DOHH2 (cell line): ENCODE measurements around the gene GSS.

Experiments
- H3F3A ChIP-seq: fragments of 200-600 bp; sonication (generic), shearing (Covaris generic); 2 replicates; pipeline ENCODE4 v1.6.0; 2016; ENCODE audit warnings: antibody characterized with exemption, mild to moderate bottlenecking; ENCODE audit not compliant: control insufficient read depth, insufficient read depth
- H3K27ac ChIP-seq: fragments of 200-600 bp; sonication (generic); 2 replicates; pipeline ENCODE4 v1.5.1; 2014; ENCODE audit warnings: low read depth, mild to moderate bottlenecking, low read length, moderate library complexity
- H3K27me3 ChIP-seq: fragments of 200-600 bp; sonication (generic); 2 replicates; pipeline ENCODE4 v1.6.1; 2014; ENCODE audit warnings: mild to moderate bottlenecking, low read length, mixed read lengths; ENCODE audit not compliant: control insufficient read depth
- H3K36me3 ChIP-seq: fragments of 200-600 bp; sonication (generic); 2 replicates; pipeline ENCODE4 v1.6.1; 2014; ENCODE audit warnings: mild to moderate bottlenecking, low read length, moderate library complexity, mixed read lengths; ENCODE audit not compliant: control insufficient read depth
- H3K4me1 ChIP-seq: fragments of 200-600 bp; sonication (generic); 2 replicates; pipeline ENCODE4 v1.6.1; 2014; ENCODE audit warnings: mild to moderate bottlenecking, low read length, mixed read lengths; ENCODE audit not compliant: control insufficient read depth
- H3K4me2 ChIP-seq: fragments of 200-600 bp; sonication (generic); 2 replicates; pipeline ENCODE4 v1.6.0; 2014; ENCODE audit warnings: mild to moderate bottlenecking, low read length, moderate library complexity
- H3K4me3 ChIP-seq: fragments of 200-600 bp; sonication (generic); 2 replicates; pipeline ENCODE4 v1.5.1; 2014; ENCODE audit warnings: mild to moderate bottlenecking, low read length, mixed read lengths
- H3K79me2 ChIP-seq: fragments of 200-600 bp; sonication (generic); 2 replicates; pipeline ENCODE4 v1.6.1; 2014; ENCODE audit warnings: mild to moderate bottlenecking, low read length, mixed read lengths; ENCODE audit not compliant: control insufficient read depth
- H3K9me2 ChIP-seq: fragments of 200-600 bp; sonication (generic); replicated peaks from 2 replicates; pipeline ENCODE4 v1.6.1; 2014; ENCODE audit warnings: mild to moderate bottlenecking, low read length, mixed read lengths; ENCODE audit not compliant: control insufficient read depth
- H3K9me3 ChIP-seq: fragments of 200-600 bp; sonication (generic); 2 replicates; pipeline ENCODE4 v1.6.1; 2014; ENCODE audit warnings: antibody characterized with exemption, low read length, mixed read lengths; ENCODE audit not compliant: control insufficient read depth, insufficient read depth
- H4K20me1 ChIP-seq: fragments of 200-600 bp; sonication (generic); 2 replicates; pipeline ENCODE4 v1.6.0; 2014; ENCODE audit warnings: low read depth, mild to moderate bottlenecking, antibody characterized with exemption, low read length, moderate library complexity; ENCODE audit not compliant: control insufficient read depth, insufficient read depth
- EZH2phosphoT487 ChIP-seq: fragments of 200-600 bp; sonication (generic); IDR thresholded peaks from 2 replicates; pipeline ENCODE4 v1.6.1; 2017; ENCODE audit warnings: borderline replicate concordance, mild to moderate bottlenecking, antibody characterized with exemption, low read length, moderate library complexity, mixed read lengths
- TF ChIP-seq, protein P1 (sequence below): fragments of 200-600 bp; sonication (generic); IDR thresholded peaks from one replicate; pipeline ENCODE4 v1.5.1; 2014; ENCODE audit warnings: antibody characterized with exemption, mild to moderate bottlenecking, low read depth, low read length; ENCODE audit not compliant: poor library complexity, severe bottlenecking

The GSS gene

DNA sequence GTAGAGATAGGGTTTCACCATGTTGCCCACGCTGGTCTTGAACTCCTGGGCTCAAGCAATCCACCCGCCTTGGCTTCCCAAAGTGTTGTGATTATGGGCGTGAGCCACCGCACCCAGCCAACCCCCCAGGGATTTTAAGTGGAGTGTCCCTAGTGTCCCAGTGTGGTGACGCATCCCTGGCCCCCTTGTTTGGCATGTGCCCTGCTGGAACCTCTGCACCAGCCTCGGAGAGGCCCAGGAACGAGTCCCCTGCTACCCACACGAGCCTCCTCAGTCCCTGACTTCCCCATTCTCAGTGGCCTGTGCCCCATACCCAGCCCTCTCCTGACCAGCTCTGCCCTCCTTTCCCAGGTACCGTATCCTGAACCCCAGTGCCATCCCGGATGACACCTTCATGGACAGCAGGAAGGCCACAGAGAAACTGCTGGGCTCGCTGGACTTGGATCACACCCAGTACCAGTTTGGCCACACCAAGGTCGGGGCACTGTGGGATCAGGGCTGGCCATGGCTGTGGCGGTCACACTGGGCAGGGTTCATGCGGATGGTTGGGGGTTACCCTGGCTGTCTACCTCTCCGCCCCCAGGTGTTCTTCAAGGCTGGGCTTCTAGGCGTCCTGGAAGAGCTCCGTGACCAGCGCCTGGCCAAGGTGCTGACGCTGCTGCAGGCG is 37.3 kb upstream of the GSS start:
- Histone ChIP-seq H3K79me2 (no peaks in the 10 kb centered on the region), H3K9me3 (no peaks in the 10 kb centered on the region), H3K4me1 (no peaks in the 10 kb centered on the region), H3K27ac (no peak overlapping the region), H4K20me1 (peaks cover 3% of the 10 kb centered on the region; the same call in 1 of the 2 replicates), H3K36me3 (peaks cover 9% of the 10 kb centered on the region; the same call in 1 of the 2 replicates), H3F3A (no peaks in the 10 kb centered on the region), H3K27me3 (no peaks in the 10 kb centered on the region), H3K9me2 (no peaks in the 10 kb centered on the region), H3K4me2 (no peak overlapping the region), H3K4me3 (no peak overlapping the region)
- TF ChIP-seq EZH2phosphoT487, result no peak
- TF ChIP-seq, protein P1, sequence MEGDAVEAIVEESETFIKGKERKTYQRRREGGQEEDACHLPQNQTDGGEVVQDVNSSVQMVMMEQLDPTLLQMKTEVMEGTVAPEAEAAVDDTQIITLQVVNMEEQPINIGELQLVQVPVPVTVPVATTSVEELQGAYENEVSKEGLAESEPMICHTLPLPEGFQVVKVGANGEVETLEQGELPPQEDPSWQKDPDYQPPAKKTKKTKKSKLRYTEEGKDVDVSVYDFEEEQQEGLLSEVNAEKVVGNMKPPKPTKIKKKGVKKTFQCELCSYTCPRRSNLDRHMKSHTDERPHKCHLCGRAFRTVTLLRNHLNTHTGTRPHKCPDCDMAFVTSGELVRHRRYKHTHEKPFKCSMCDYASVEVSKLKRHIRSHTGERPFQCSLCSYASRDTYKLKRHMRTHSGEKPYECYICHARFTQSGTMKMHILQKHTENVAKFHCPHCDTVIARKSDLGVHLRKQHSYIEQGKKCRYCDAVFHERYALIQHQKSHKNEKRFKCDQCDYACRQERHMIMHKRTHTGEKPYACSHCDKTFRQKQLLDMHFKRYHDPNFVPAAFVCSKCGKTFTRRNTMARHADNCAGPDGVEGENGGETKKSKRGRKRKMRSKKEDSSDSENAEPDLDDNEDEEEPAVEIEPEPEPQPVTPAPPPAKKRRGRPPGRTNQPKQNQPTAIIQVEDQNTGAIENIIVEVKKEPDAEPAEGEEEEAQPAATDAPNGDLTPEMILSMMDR, result no peak

DNA sequence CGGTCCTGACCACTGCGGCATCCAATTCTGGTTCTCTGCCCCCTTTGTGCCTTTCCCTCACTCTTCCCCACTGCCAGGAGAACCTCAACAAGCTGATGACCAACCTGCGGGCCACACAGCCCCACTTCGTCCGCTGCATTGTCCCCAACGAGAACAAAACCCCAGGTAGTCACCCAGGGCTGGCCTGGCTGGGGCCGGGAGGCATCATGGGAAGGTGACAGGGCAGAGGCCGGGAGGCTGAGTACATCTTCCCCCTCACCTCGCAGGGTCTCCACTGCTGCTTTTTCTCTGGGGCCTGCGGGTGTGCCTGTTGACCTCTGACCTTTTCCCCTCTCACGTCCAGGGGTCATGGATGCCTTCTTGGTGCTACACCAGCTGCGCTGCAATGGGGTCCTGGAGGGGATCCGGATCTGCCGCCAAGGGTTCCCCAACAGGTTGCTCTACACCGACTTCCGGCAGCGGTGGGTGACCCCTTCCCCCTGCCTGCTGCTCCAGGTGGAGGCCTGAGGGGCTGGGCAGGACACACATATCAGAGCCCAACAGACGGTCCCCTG is 35.1 kb upstream of the GSS start:
- H3K9me2 ChIP-seq, result no peaks in the 10 kb centered on the region
- no peaks in the 10 kb centered on the region for H3K27me3 ChIP-seq
- no peaks in the 10 kb centered on the region for H3F3A ChIP-seq
- TF ChIP-seq, protein P1, result no peak
- TF ChIP-seq EZH2phosphoT487, result no peak
- peaks cover 3% of the 10 kb centered on the region; the same call in 1 of the 2 replicates for H3K36me3 ChIP-seq
- no peak overlapping the region for H3K4me2 ChIP-seq
- H3K27ac ChIP-seq, result no peak overlapping the region
- no peaks in the 10 kb centered on the region for H3K4me1 ChIP-seq
- H3K4me3 ChIP-seq, result no peak overlapping the region
- H3K79me2 ChIP-seq, result no peaks in the 10 kb centered on the region
- H4K20me1 ChIP-seq, result peaks cover 3% of the 10 kb centered on the region; the same call in 1 of the 2 replicates
- H3K9me3 ChIP-seq, result no peaks in the 10 kb centered on the region

DNA sequence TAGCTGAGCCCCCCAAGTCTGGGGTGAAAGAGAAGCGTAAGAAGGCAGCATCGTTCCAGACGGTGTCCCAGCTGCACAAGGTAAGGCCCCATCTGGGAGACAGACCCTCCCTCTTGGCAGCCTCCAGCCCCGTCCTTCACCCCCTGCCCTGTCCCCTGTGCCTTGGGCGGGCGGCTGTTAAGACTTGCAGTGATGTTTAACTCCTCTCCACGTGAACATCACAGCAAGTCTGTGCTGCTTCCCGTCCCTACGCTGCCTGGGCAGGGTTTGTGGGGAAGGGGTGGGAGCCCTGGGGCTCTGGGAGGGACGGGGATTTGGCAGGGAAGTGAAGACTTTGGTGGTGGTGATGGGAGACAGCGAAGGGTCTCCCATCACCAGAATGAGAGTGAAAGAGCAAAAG is 34.6 kb upstream of the GSS start:
- Histone ChIP-seq H3K9me3 (no peaks in the 10 kb centered on the region), H3K27ac (no peak overlapping the region), H4K20me1 (peaks cover 3% of the 10 kb centered on the region; the same call in 1 of the 2 replicates), H3F3A (no peaks in the 10 kb centered on the region), H3K79me2 (no peaks in the 10 kb centered on the region), H3K4me1 (no peaks in the 10 kb centered on the region), H3K4me2 (no peak overlapping the region), H3K36me3 (no peaks in the 10 kb centered on the region), H3K9me2 (no peaks in the 10 kb centered on the region), H3K27me3 (no peaks in the 10 kb centered on the region), H3K4me3 (no peak overlapping the region)
- TF ChIP-seq, protein P1, result no peak
- TF ChIP-seq EZH2phosphoT487, result no peak
